Mesendoderm (in vitro differentiated cells): ENCODE results near the gene EPHB2.
A peak's percentile ranks its signal among the peaks of the same experiment; 100 is the strongest.

ENCODE experiments used
- DNase-seq: peaks from one replicate; pipeline ENCODE4 v3.0.0; 2013
- H2AK5ac ChIP-seq: 2 replicates; pipeline ENCODE4 v1.6.1; 2013; ENCODE audit warnings: low read length, inconsistent platforms
- H2BK120ac ChIP-seq: 2 replicates; pipeline ENCODE4 v1.6.1; 2013; ENCODE audit warnings: low read depth, mild to moderate bottlenecking, low read length, moderate library complexity, mixed read lengths
- H2BK15ac ChIP-seq: replicated peaks from 2 replicates; pipeline ENCODE4 v1.6.1; 2013; ENCODE audit warnings: low read depth, mild to moderate bottlenecking, moderate library complexity
- H2BK5ac ChIP-seq: 2 replicates; pipeline ENCODE4 v1.6.1; 2013; ENCODE audit warnings: low read length, inconsistent platforms
- H3K18ac ChIP-seq: 2 replicates; pipeline ENCODE4 v1.6.1; 2013; ENCODE audit warnings: mild to moderate bottlenecking, low read length, mixed read lengths
- H3K23ac ChIP-seq: one replicate; pipeline ENCODE4 v1.6.1; 2013; ENCODE audit warnings: low read length
- H3K27ac ChIP-seq: 2 replicates; pipeline ENCODE4 v1.5.1; 2013; ENCODE audit warnings: low read depth, mild to moderate bottlenecking, inconsistent platforms, low read length, moderate library complexity
- H3K27me3 ChIP-seq: 2 replicates; pipeline ENCODE4 v1.6.1; 2013; ENCODE audit warnings: low read length, control low read depth, mild to moderate bottlenecking, inconsistent platforms; ENCODE audit not compliant: insufficient read depth, poor library complexity
- H3K36me3 ChIP-seq: 2 replicates; pipeline ENCODE4 v1.6.1; 2013; ENCODE audit warnings: low read length, inconsistent platforms; ENCODE audit not compliant: control insufficient read depth, insufficient read depth
- H3K4ac ChIP-seq: one replicate; pipeline ENCODE4 v1.6.1; 2013; ENCODE audit warnings: low read depth, mild to moderate bottlenecking, low read length, moderate library complexity
- H3K4me1 ChIP-seq: 2 replicates; pipeline ENCODE4 v1.6.1; 2013; ENCODE audit warnings: low read depth, low read length, inconsistent platforms; ENCODE audit not compliant: control insufficient read depth
- H3K4me2 ChIP-seq: 2 replicates; pipeline ENCODE4 v1.6.1; 2013; ENCODE audit warnings: low read length
- H3K4me3 ChIP-seq: 2 replicates; pipeline ENCODE4 v1.5.1; 2013; ENCODE audit warnings: mild to moderate bottlenecking, low read length
- H3K56ac ChIP-seq: one replicate; pipeline ENCODE4 v1.6.1; 2013; ENCODE audit warnings: low read length
- H3K79me1 ChIP-seq: 2 replicates; pipeline ENCODE4 v1.6.1; 2013; ENCODE audit warnings: low read length, inconsistent platforms
- H3K79me2 ChIP-seq: 2 replicates; pipeline ENCODE4 v1.6.1; 2013; ENCODE audit warnings: mild to moderate bottlenecking, low read length; ENCODE audit not compliant: control insufficient read depth, insufficient read depth
- H3K9ac ChIP-seq: 2 replicates; pipeline ENCODE4 v1.6.1; 2013; ENCODE audit warnings: low read length, inconsistent platforms
- H4K5ac ChIP-seq: one replicate; pipeline ENCODE4 v1.6.1; 2013; ENCODE audit warnings: low read length
- H4K8ac ChIP-seq: one replicate; pipeline ENCODE4 v1.6.1; 2013; ENCODE audit warnings: low read depth, mild to moderate bottlenecking, control low read depth, low read length, moderate library complexity
- WGBS: extraction: QIAGEN DNeasy Blood & Tissue Kit; methylation state at CpG from one replicate; pipeline ENCODE4 v1.1.7; 2013; ENCODE audit warnings: low lambda C conversion rate, missing lambda C conversion rate; ENCODE audit not compliant: insufficient coverage; ENCODE audit errors: extremely low coverage; 5-methylcytosine and 5-hydroxymethylcytosine counted together

The EPHB2 gene

DNA sequence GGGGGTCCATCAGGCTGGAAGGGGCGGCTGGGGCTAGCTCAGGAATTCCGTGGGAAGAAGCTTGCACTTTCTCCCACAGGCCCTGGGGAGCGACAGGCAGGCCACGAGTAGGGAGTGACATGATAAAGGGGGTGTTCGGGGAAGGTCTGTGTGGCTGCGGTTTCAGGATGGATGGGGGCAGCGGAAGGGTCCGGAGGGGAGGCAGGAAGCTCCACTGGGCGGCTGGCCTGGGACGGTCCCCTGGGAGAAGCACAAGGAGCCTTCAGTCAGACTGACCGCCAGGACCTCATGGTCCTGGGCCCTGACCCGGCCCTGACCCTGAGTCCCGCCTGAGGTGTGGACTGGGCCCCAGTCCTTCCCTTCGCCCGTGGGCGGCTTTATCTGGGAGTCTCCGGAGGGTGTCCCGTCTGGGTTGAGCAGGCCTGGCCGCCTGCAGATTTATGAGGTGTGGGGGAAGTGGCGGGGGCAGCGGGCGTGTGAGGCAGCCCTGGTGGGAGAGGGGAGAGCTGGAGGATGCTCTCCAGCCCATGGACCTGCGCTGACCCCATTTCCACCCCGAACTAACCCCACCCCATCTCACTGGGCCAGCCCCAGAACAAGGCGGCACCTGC lies 45.6 kb downstream of the EPHB2 start:
- no peak for DNase-seq
- Histone ChIP-seq H3K27ac (no peak overlapping the region), H3K23ac (no peak overlapping the region), H3K56ac (no peak overlapping the region), H3K79me1 (no peaks in the 10 kb centered on the region), H2BK15ac (no peak overlapping the region), H3K18ac (no peak overlapping the region), H2BK5ac (no peak overlapping the region), H3K36me3 (no peaks in the 10 kb centered on the region), H3K4ac (no peak overlapping the region), H3K4me3 (no peak overlapping the region), H3K4me1 (no peaks in the 10 kb centered on the region), H3K79me2 (no peaks in the 10 kb centered on the region), H4K5ac (no peak overlapping the region), H3K27me3 (no peaks in the 10 kb centered on the region), H3K4me2 (no peak overlapping the region), H2BK120ac (no peak overlapping the region), H3K9ac (no peak overlapping the region), H4K8ac (no peak overlapping the region), H2AK5ac (no peak overlapping the region)
- no CpG with 5 or more reads among the region's 25 CpGs for WGBS

DNA sequence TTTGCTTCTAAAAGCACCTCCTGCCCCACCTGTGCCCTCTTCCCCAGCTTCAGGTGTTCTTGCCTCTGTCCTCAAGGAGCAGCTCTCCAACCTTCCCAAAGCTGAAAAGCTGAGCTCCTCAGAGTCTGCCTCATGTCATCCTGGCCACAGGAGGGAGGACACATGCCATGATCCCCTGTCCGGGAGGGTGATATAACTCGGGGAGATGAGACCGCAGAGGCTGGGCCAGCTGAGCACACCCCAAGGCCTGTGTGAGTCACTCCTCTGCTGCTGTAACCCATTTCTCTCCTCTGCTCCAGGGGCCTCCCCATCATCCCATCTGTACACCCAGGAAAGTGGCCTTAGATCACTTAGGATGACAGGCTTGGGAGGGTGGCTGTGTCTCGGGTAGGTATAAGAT lies 49.8 kb downstream of the EPHB2 start:
- no peak overlapping the region for H3K56ac ChIP-seq
- no peak overlapping the region for H3K27ac ChIP-seq
- H3K23ac ChIP-seq, result no peak overlapping the region
- no peak overlapping the region for H3K4me3 ChIP-seq
- no peak overlapping the region for H3K9ac ChIP-seq
- H2BK5ac ChIP-seq, result no peak overlapping the region
- no peaks in the 10 kb centered on the region for H3K79me1 ChIP-seq
- H4K8ac ChIP-seq, result no peak overlapping the region
- H3K4me2 ChIP-seq, result no peak overlapping the region
- no peak overlapping the region for H2AK5ac ChIP-seq
- H3K36me3 ChIP-seq, result no peaks in the 10 kb centered on the region
- H2BK15ac ChIP-seq, result no peak overlapping the region
- no peak overlapping the region for H4K5ac ChIP-seq
- H3K79me2 ChIP-seq, result no peaks in the 10 kb centered on the region
- no peak overlapping the region for H3K18ac ChIP-seq
- H3K4ac ChIP-seq, result no peak overlapping the region
- H3K4me1 ChIP-seq, result no peaks in the 10 kb centered on the region
- DNase-seq, result no peak
- WGBS, result no CpG with 5 or more reads among the region's 4 CpGs
- no peak overlapping the region for H2BK120ac ChIP-seq
- no peaks in the 10 kb centered on the region for H3K27me3 ChIP-seq

DNA sequence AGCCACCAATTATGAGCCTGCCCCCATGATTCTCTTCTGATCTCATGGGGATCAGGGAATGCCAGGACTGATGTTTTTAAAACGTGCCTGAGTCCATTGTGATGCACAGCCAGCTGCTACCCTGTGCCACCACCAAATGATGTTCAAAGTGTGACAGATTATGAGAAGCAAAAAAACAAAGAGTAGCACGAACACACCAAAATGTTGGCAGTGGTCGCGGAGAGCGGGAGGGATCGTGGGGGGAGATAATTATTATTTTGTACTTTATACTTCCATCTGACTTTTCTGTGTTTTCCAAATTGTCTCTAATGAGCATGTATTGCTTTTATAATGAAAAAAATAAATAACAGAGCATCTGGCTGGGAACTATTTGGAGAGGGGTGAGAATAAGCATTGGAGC lies 50.5 kb downstream of the EPHB2 start:
- H4K8ac ChIP-seq, result no peak overlapping the region
- no peak for DNase-seq
- no peak overlapping the region for H2BK5ac ChIP-seq
- no peak overlapping the region for H2AK5ac ChIP-seq
- H4K5ac ChIP-seq, result no peak overlapping the region
- no peak overlapping the region for H3K23ac ChIP-seq
- no peak overlapping the region for H3K9ac ChIP-seq
- no peaks in the 10 kb centered on the region for H3K36me3 ChIP-seq
- H3K79me1 ChIP-seq, result no peaks in the 10 kb centered on the region
- H3K27me3 ChIP-seq, result no peaks in the 10 kb centered on the region
- no peak overlapping the region for H3K18ac ChIP-seq
- H3K4me3 ChIP-seq, result no peak overlapping the region
- no peak overlapping the region for H2BK15ac ChIP-seq
- no peak overlapping the region for H3K4me2 ChIP-seq
- H3K27ac ChIP-seq, result no peak overlapping the region
- no peaks in the 10 kb centered on the region for H3K4me1 ChIP-seq
- no peak overlapping the region for H3K56ac ChIP-seq
- no CpG with 5 or more reads among the region's 6 CpGs for WGBS
- no peak overlapping the region for H3K4ac ChIP-seq
- H3K79me2 ChIP-seq, result no peaks in the 10 kb centered on the region
- H2BK120ac ChIP-seq, result no peak overlapping the region

DNA sequence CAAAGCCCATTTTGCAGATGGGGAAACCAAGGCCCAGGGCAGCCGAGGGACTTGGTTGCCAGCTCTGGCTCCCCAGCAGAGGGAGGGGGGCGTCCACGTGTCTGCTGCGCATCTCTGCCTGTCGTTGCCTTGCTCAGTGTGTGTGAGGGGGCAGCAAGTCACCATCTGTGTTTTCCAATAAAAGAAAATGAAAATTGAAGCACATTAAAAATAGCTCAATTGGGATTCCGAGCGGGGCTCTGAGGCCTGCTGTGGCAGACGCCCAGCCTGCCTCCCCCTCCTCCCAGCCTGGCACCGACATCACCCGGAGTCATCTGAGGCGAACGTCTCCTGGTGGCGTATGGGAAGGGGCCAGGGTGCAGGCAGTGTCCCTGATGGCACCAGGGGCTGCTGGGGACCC lies 51.2 kb downstream of the EPHB2 start:
- Histone ChIP-seq H2BK120ac (no peak overlapping the region), H3K9ac (no peak overlapping the region), H2BK15ac (no peak overlapping the region), H3K79me2 (no peaks in the 10 kb centered on the region), H4K5ac (no peak overlapping the region), H3K4ac (no peak overlapping the region), H2BK5ac (no peak overlapping the region), H3K4me1 (no peaks in the 10 kb centered on the region), H3K56ac (no peak overlapping the region), H3K18ac (no peak overlapping the region), H4K8ac (no peak overlapping the region), H3K27ac (no peak overlapping the region), H3K36me3 (no peaks in the 10 kb centered on the region), H3K27me3 (no peaks in the 10 kb centered on the region), H3K4me3 (no peak overlapping the region), H3K4me2 (no peak overlapping the region), H3K79me1 (no peaks in the 10 kb centered on the region), H2AK5ac (no peak overlapping the region), H3K23ac (no peak overlapping the region)
- no CpG with 5 or more reads among the region's 13 CpGs for WGBS
- DNase-seq, result no peak

DNA sequence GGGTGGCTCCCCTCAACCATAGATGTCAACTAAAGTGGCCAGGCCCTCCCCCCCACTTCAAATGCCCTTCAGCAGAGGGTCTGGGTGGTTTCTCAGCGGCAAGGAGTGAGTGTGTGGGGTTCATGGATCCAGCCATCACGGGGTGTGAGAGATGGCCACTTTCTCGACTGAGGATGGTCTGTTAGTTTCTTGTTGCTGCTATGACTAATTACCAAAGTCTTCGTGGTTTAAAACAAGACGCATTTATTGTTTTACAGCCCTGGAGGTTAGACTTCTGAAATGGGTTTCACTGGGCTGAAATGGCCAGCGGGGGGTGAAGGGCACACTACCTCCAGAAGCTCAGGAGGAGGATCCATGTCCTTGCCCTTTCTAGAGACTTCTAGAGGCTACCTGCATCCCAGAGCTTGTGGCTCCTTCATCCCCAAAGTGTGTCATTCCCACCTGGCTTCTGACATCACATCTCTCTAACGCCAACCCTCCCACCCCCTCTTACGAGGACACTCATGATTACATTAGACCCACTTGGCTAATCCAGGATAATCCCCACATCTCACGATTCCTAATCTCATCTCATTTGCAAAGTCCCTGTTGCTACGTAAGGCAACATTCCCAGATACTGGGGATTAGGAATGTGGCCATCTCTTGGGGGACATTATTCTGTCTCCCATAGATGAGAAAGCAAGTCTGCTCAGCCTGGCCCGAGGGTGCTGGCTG lies 53.0 kb downstream of the EPHB2 start:
- no peak overlapping the region for H3K27ac ChIP-seq
- H3K4me3 ChIP-seq, result no peak overlapping the region
- H2BK5ac ChIP-seq, result no peak overlapping the region
- no peak overlapping the region for H4K5ac ChIP-seq
- no peaks in the 10 kb centered on the region for H3K27me3 ChIP-seq
- peak; percentile 60 for DNase-seq
- H3K79me2 ChIP-seq, result no peaks in the 10 kb centered on the region
- no peaks in the 10 kb centered on the region for H3K36me3 ChIP-seq
- no peak overlapping the region for H2BK15ac ChIP-seq
- H3K23ac ChIP-seq, result no peak overlapping the region
- H3K4ac ChIP-seq, result no peak overlapping the region
- H3K4me2 ChIP-seq, result no peak overlapping the region
- H3K4me1 ChIP-seq, result no peaks in the 10 kb centered on the region
- no peak overlapping the region for H2BK120ac ChIP-seq
- no peaks in the 10 kb centered on the region for H3K79me1 ChIP-seq
- no peak overlapping the region for H3K18ac ChIP-seq
- H4K8ac ChIP-seq, result no peak overlapping the region
- H3K56ac ChIP-seq, result no peak overlapping the region
- no peak overlapping the region for H2AK5ac ChIP-seq
- no peak overlapping the region for H3K9ac ChIP-seq
- no CpG with 5 or more reads among the region's 11 CpGs for WGBS

DNA sequence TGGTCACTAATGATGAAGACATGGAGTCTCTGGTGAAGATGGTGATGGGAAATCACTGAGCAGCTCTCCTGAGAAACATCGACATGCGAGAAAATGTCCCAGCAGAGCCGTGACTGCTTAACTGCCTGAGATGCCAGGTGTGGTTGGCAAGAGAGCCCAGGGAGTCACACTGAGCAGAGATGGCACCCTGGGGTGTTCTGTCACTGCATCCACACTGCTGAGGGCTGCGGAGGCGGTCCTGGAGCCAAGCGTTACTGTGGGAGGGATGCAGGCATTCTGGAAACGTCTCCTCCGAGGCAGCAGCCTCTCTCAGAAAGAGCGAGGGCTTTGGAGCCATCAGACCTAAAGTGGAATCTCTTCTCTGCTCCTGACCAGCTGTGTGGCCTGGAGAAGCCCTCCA lies 57.2 kb downstream of the EPHB2 start:
- no CpG with 5 or more reads among the region's 9 CpGs for WGBS
- H3K27me3 ChIP-seq, result no peaks in the 10 kb centered on the region

More for the DNA sequence above, 57.2 kb downstream of the EPHB2 start:
- no peak for DNase-seq
- no peak overlapping the region for H3K18ac ChIP-seq
- H3K56ac ChIP-seq, result no peak overlapping the region
- no peak overlapping the region for H3K23ac ChIP-seq
- H3K4ac ChIP-seq, result no peak overlapping the region
- no peak overlapping the region for H3K4me2 ChIP-seq
- no peak overlapping the region for H2AK5ac ChIP-seq
- no peaks in the 10 kb centered on the region for H3K79me1 ChIP-seq
- H4K8ac ChIP-seq, result no peak overlapping the region
- no peak overlapping the region for H2BK120ac ChIP-seq
- H3K79me2 ChIP-seq, result no peaks in the 10 kb centered on the region
- no peak overlapping the region for H2BK15ac ChIP-seq
- H3K36me3 ChIP-seq, result no peaks in the 10 kb centered on the region
- no peak overlapping the region for H3K27ac ChIP-seq
- no peaks in the 10 kb centered on the region for H3K4me1 ChIP-seq
- no peak overlapping the region for H2BK5ac ChIP-seq
- H4K5ac ChIP-seq, result no peak overlapping the region
- H3K9ac ChIP-seq, result no peak overlapping the region
- H3K4me3 ChIP-seq, result no peak overlapping the region
